GM12891 (cell line): ENCODE data around the gene NCF4.

ENCODE experiments used
- POLR2A ChIP-seq: IDR thresholded peaks from 2 replicates; pipeline ENCODE4 v1.6.1; 2011; ENCODE audit warnings: low read depth, low read length, control low read depth
- POLR2AphosphoS5 ChIP-seq: IDR thresholded peaks from 2 replicates; pipeline ENCODE4 v1.6.1; 2011; ENCODE audit warnings: low read depth, low read length, control low read depth
- TAF1 ChIP-seq: IDR thresholded peaks from 2 replicates; pipeline ENCODE4 v1.6.1; 2011; ENCODE audit warnings: low read depth, low read length, control low read depth

GRCh38 chr22:36900880-36901279 lies 40.1 kb downstream of the NCF4 start:
- TF ChIP-seq POLR2A (no peak), TAF1 (no peak), POLR2AphosphoS5 (no peak)
